ENCODE measurements around the gene ANTKMT.

ANTKMT gene

GRCh38 chr16:715477-716199, 5.3 kb upstream of the ANTKMT start:
- peak; percentile 42 for DNase-seq

GRCh38 chr16:716200-716568, 4.8 kb upstream of the ANTKMT start:
- DNase-seq = no peak

GRCh38 chr16:716768-717325, 4.1 kb upstream of the ANTKMT start:
- DNase-seq = no peak

GRCh38 chr16:717450-718245, 3.3 kb upstream of the ANTKMT start:
- DNase-seq = no peak

- no peak for DNase-seq
These were observed 2.6 kb upstream of the ANTKMT start for GRCh38 chr16:718389-718788.

- no peak for DNase-seq
These were observed 2.0 kb upstream of the ANTKMT start for GRCh38 chr16:718922-719321.

- DNase-seq = no peak
These were observed 1.0 kb upstream of the ANTKMT start for GRCh38 chr16:719815-720446.

GRCh38 chr16:720447-720989, 428 bp upstream of the ANTKMT start:
- peak; percentile 75 for DNase-seq

- no peak for DNase-seq
These were observed 1.0 kb downstream of the ANTKMT start for GRCh38 chr16:721765-722540.

GRCh38 chr16:722835-723633, 2.1 kb downstream of the ANTKMT start:
- no peak for DNase-seq

GRCh38 chr16:723695-724094, 2.7 kb downstream of the ANTKMT start:
- no peak for DNase-seq

GRCh38 chr16:724188-725040, 3.5 kb downstream of the ANTKMT start:
- DNase-seq = no peak

- DNase-seq = no peak
These were observed 4.1 kb downstream of the ANTKMT start for GRCh38 chr16:725041-725376.

- DNase-seq = no peak
These were observed 4.7 kb downstream of the ANTKMT start for GRCh38 chr16:725463-726187.

- DNase-seq = no peak
These were observed 5.2 kb downstream of the ANTKMT start for GRCh38 chr16:726188-726437.

GRCh38 chr16:726438-727290, 5.7 kb downstream of the ANTKMT start, which contains the start of the genes CCDC78 and HAGHL:
CCDC78 (minus strand) TSS chr16:726443; CDS start chr16:726367, 76 bp downstream.
HAGHL (plus strand) TSS chr16:727106; CDS start chr16:727510, 404 bp downstream.
- DNase-seq = peak; percentile 33

- DNase-seq = no peak
These were observed 6.5 kb downstream of the ANTKMT start for GRCh38 chr16:727291-727977.
